Measurements from ENCODE around the gene LCN1. TPM values are rescaled to one million over a fixed set of nuclear protein-coding genes. Genes with fewer than 3 reads are reported as not detected.
"Not testable (repeated sequence)": the region's sequence is repeated elsewhere in the genome, so short reads cannot be mapped to it uniquely, and the experiment has no call there.

Gene LCN1
- total RNA-seq, 1 donor = not detected

- Histone ChIP-seq H3K4me1 (ENCODE audit: insufficient read depth, low read length) (peaks cover 3% of the 10 kb centered on the region), H4K20me1 (ENCODE audit: insufficient read depth, low read length) (peaks cover 9% of the 10 kb centered on the region), H3K4me3 (ENCODE audit: insufficient read depth, low read length) (no peak overlapping the region), H3K27ac (ENCODE audit: low read depth, low read length) (no peak overlapping the region), H3K79me2 (ENCODE audit: insufficient read depth, low read length) (no peaks in the 10 kb centered on the region), H3K27me3 (ENCODE audit: insufficient read depth, low read length) (no peaks in the 10 kb centered on the region), H3K4me2 (ENCODE audit: insufficient read depth, low read length) (no peak overlapping the region), H3K9me3 (ENCODE audit: low read depth, low read length) (no peaks in the 10 kb centered on the region), H3K36me3 (ENCODE audit: insufficient read depth, low read length) (peaks cover 6% of the 10 kb centered on the region), H2AFZ (ENCODE audit: low read length) (no peak overlapping the region)
- TF ChIP-seq CTCF (IDR thresholded peaks at IDR 0.05; ENCODE audit: extremely low read depth, low read depth, low read length) = no peak
- DNase-seq (ENCODE audit: insufficient read length, low spot score, missing footprints) = no peak
These were observed 11.8 kb upstream of the LCN1 start for GRCh38 chr9:135509458-135509857.

DNA sequence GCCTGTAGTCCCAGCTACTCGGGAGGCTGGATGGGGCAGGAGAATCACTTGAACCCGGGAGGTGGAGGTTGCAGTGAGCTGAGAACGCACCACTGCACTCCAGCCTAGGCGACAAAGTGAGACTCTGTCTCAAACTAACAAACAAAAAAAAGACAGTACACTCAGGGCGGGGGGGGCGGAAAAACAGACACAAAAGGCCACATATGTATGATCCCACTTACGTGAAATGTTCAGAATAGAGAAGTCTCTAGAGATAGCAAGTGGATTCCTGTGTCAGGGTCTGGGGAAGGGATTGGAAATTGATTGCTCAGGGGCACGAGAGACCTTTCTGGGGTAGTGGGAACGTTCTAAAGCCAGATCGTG, 9.0 kb upstream of the LCN1 start:
- Histone ChIP-seq H3K4me2 (ENCODE audit: insufficient read depth, low read length) (no peak overlapping the region), H3K27ac (ENCODE audit: low read depth, low read length) (no peak overlapping the region), H3K27me3 (ENCODE audit: insufficient read depth, low read length) (no peaks in the 10 kb centered on the region), H3K4me3 (ENCODE audit: insufficient read depth, low read length) (no peak overlapping the region), H2AFZ (ENCODE audit: low read length) (no peak overlapping the region), H3K36me3 (ENCODE audit: insufficient read depth, low read length) (no peaks in the 10 kb centered on the region), H3K9me3 (ENCODE audit: low read depth, low read length) (no peaks in the 10 kb centered on the region), H3K79me2 (ENCODE audit: insufficient read depth, low read length) (no peaks in the 10 kb centered on the region), H4K20me1 (ENCODE audit: insufficient read depth, low read length) (no peaks in the 10 kb centered on the region), H3K4me1 (ENCODE audit: insufficient read depth, low read length) (peaks cover 3% of the 10 kb centered on the region)
- TF ChIP-seq CTCF (IDR thresholded peaks at IDR 0.05; ENCODE audit: extremely low read depth, low read depth, low read length) = no peak
- peak; percentile 43 for DNase-seq (ENCODE audit: insufficient read length, low spot score, missing footprints)

DNA sequence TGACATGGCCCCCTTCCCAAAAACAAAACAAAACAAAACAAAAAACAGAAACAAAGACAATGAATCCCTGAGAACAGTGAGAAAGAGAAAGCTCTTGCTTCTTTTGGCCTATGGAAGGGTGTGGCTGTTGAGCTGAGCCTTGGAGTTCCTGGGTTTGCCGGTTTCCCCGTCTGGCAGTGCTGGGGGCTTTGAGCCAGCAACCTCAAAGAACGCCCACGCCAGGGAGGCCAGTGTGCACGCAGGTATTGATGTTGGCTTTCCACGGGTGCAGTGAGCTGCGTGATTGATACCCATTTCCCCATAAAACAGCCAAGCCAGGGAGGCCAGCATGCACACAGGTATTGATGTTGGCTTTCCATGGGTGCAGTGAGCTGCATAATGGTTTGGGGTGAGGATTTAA, 8.3 kb upstream of the LCN1 start:
- DNase-seq (ENCODE audit: insufficient read length, low spot score, missing footprints) = peak; percentile 73
- Histone ChIP-seq H3K27ac (ENCODE audit: low read depth, low read length) (no peak overlapping the region), H3K4me1 (ENCODE audit: insufficient read depth, low read length) (peaks cover 3% of the 10 kb centered on the region), H4K20me1 (ENCODE audit: insufficient read depth, low read length) (no peaks in the 10 kb centered on the region), H3K27me3 (ENCODE audit: insufficient read depth, low read length) (no peaks in the 10 kb centered on the region), H3K36me3 (ENCODE audit: insufficient read depth, low read length) (no peaks in the 10 kb centered on the region), H3K4me2 (ENCODE audit: insufficient read depth, low read length) (no peak overlapping the region), H2AFZ (ENCODE audit: low read length) (no peak overlapping the region), H3K9me3 (ENCODE audit: low read depth, low read length) (no peaks in the 10 kb centered on the region), H3K4me3 (ENCODE audit: insufficient read depth, low read length) (no peak overlapping the region), H3K79me2 (ENCODE audit: insufficient read depth, low read length) (no peaks in the 10 kb centered on the region)
- no peak for TF ChIP-seq CTCF (IDR thresholded peaks at IDR 0.05; ENCODE audit: extremely low read depth, low read depth, low read length)

GRCh38 chr9:135513351-135513846, 7.8 kb upstream of the LCN1 start:
- H3K4me1 ChIP-seq (ENCODE audit: insufficient read depth, low read length) = peaks cover 3% of the 10 kb centered on the region
- no peak for TF ChIP-seq CTCF (IDR thresholded peaks at IDR 0.05; ENCODE audit: extremely low read depth, low read depth, low read length)
- no peaks in the 10 kb centered on the region for H3K79me2 ChIP-seq (ENCODE audit: insufficient read depth, low read length)
- no peak overlapping the region for H2AFZ ChIP-seq (ENCODE audit: low read length)
- no peak overlapping the region for H3K4me3 ChIP-seq (ENCODE audit: insufficient read depth, low read length)
- H3K27ac ChIP-seq (ENCODE audit: low read depth, low read length) = no peak overlapping the region
- no peaks in the 10 kb centered on the region for H3K9me3 ChIP-seq (ENCODE audit: low read depth, low read length)
- H4K20me1 ChIP-seq (ENCODE audit: insufficient read depth, low read length) = no peaks in the 10 kb centered on the region
- DNase-seq (ENCODE audit: insufficient read length, low spot score, missing footprints) = peak; percentile 5
- no peak overlapping the region for H3K4me2 ChIP-seq (ENCODE audit: insufficient read depth, low read length)
- H3K36me3 ChIP-seq (ENCODE audit: insufficient read depth, low read length) = no peaks in the 10 kb centered on the region
- no peaks in the 10 kb centered on the region for H3K27me3 ChIP-seq (ENCODE audit: insufficient read depth, low read length)

DNA sequence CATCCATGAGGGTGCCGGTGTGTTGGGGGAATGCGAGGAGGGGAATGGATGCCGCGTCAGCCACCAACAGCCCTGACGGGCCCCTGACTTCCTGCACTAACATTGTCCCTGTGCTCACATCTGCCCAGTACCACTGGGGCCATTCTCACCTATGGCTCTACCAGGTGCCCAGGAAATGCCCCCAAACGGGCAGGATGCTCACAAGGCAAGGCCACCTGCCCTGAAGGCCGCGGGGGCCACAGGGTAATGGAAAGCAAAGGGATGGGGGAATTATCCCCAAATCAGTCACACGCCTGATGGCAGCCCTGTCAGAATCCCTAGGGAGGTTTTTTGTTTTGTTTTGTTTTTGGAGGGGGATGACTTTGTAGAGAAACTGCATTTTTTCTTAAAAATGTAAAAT, 7.3 kb upstream of the LCN1 start:
- H3K27ac ChIP-seq (ENCODE audit: low read depth, low read length); H3K4me1 ChIP-seq (ENCODE audit: insufficient read depth, low read length); H3K4me2 ChIP-seq (ENCODE audit: insufficient read depth, low read length); H3K36me3 ChIP-seq (ENCODE audit: insufficient read depth, low read length); H3K27me3 ChIP-seq (ENCODE audit: insufficient read depth, low read length); H3K4me3 ChIP-seq (ENCODE audit: insufficient read depth, low read length); H2AFZ ChIP-seq (ENCODE audit: low read length); H3K79me2 ChIP-seq (ENCODE audit: insufficient read depth, low read length); H4K20me1 ChIP-seq (ENCODE audit: insufficient read depth, low read length); DNase-seq (ENCODE audit: insufficient read length, low spot score, missing footprints); H3K9me3 ChIP-seq (ENCODE audit: low read depth, low read length): not testable (repeated sequence)

Data from osteoblast (primary cell).